Choroid plexus epithelial cell (primary cell): ENCODE measurements around the gene KIF1A.
"Not testable (repeated sequence)": the region's sequence is repeated elsewhere in the genome, so short reads cannot be mapped to it uniquely, and the experiment has no call there.

ENCODE experiments used
- DNase-seq: peaks from one replicate; pipeline ENCODE4 v3.0.0-alpha.2; 2010; ENCODE audit warnings: low read depth
- H3K4me3 ChIP-seq: 2 replicates; pipeline ENCODE4 v1.5.1; 2011; ENCODE audit warnings: low read depth, mild to moderate bottlenecking, control low read depth, low read length, moderate library complexity
- CTCF ChIP-seq: conservative IDR thresholded peaks from 2 replicates; pipeline ENCODE4 v1.5.1; 2011; ENCODE audit warnings: low read depth, mild to moderate bottlenecking, control low read depth, inconsistent platforms, low read length, moderate library complexity

KIF1A gene

GRCh38 chr2:240782886-240783818, 36.9 kb downstream of the KIF1A start:
- no peak for TF ChIP-seq CTCF
- no peak for DNase-seq
- H3K4me3 ChIP-seq, result no peak overlapping the region

GRCh38 chr2:240782221-240782885, 37.7 kb downstream of the KIF1A start:
- TF ChIP-seq CTCF, result no peak
- no peak overlapping the region for H3K4me3 ChIP-seq
- no peak for DNase-seq

- TF ChIP-seq CTCF, result no peak
Observed at GRCh38 chr2:240781471-240782220, 38.4 kb downstream of the KIF1A start.

GRCh38 chr2:240780023-240780700, 39.9 kb downstream of the KIF1A start:
- DNase-seq, result no peak
- H3K4me3 ChIP-seq, result no peak overlapping the region
- peak; percentile 26 for TF ChIP-seq CTCF

More at GRCh38 chr2:240781471-240782220, 38.4 kb downstream of the KIF1A start:
- no peak for DNase-seq
- H3K4me3 ChIP-seq, result no peak overlapping the region

GRCh38 chr2:240779250-240779832, 40.7 kb downstream of the KIF1A start:
- H3K4me3 ChIP-seq, DNase-seq: not testable (repeated sequence)

GRCh38 chr2:240778426-240778825, 41.6 kb downstream of the KIF1A start:
- H3K4me3 ChIP-seq, result no peak overlapping the region
- no peak for TF ChIP-seq CTCF
- no peak for DNase-seq
